Liver (tissue), 3 donors: Measurements from ENCODE around the gene ZNF813.
"Not testable (repeated sequence)": the region's sequence is repeated elsewhere in the genome, so short reads cannot be mapped to it uniquely, and the experiment has no call there.

Experiments used
- HNF4A ChIP-seq, 2 donors: conservative IDR thresholded peaks; 2 replicates each; pipeline ENCODE4 v1.6.1; 2016; ENCODE audit warnings: antibody characterized with exemption in 2 of 2, mild to moderate bottlenecking in 2 of 2
- JUND ChIP-seq, 2 donors: IDR thresholded peaks; 2 replicates each; pipeline ENCODE4 v1.6.1; 2016; ENCODE audit warnings: antibody characterized with exemption in 2 of 2
- SP1 ChIP-seq: IDR thresholded peaks from 2 replicates; pipeline ENCODE4 v1.6.1; 2018; ENCODE audit warnings: antibody characterized with exemption, mild to moderate bottlenecking
- TAF1 ChIP-seq: conservative IDR thresholded peaks from 2 replicates; pipeline ENCODE4 v1.6.1; 2016; ENCODE audit warnings: antibody characterized with exemption, mild to moderate bottlenecking
- TF ChIP-seq, protein P1 (sequence below): IDR thresholded peaks from 2 replicates; pipeline ENCODE4 v1.6.1; 2016; ENCODE audit warnings: antibody characterized with exemption
- TF ChIP-seq, protein P2 (sequence below): fragments of 150-350 bp; IDR thresholded peaks from 2 replicates; pipeline ENCODE4 v1.5.1; 2017; ENCODE audit warnings: improper control_type of control experiment, low read depth, low read length; ENCODE audit not compliant: missing input control
- TF ChIP-seq, protein P3 (sequence below): IDR thresholded peaks from 2 replicates; pipeline ENCODE4 v1.6.1; 2016; ENCODE audit warnings: antibody characterized with exemption, mild to moderate bottlenecking
- TF ChIP-seq, protein P4 (sequence below): IDR thresholded peaks from 2 replicates; pipeline ENCODE4 v1.6.1; 2016; ENCODE audit warnings: antibody characterized with exemption
- donor health status: healthy.
- donor health status: healthy.

DNA sequence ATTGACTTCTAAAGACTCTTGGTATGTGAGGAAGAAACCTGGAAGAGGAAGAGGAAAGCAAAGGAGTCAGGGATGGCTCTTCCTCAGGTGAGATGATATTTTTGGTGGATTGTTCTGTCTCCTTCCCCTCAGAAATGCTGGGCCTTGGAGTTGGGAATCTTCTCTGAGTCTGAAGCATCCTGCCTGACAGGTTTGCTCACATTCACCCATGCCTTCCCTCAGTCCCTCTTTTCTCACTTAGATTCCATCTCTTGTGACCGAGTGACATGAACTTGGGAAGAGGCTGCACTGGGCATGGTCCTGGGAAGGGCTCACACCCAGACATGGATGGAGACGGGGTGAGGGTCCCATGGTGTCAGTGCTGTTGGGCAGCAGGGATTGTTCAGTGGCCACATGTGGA, 16.2 kb downstream of the ZNF813 start:
- TF ChIP-seq, protein P1, sequence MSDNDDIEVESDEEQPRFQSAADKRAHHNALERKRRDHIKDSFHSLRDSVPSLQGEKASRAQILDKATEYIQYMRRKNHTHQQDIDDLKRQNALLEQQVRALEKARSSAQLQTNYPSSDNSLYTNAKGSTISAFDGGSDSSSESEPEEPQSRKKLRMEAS = not testable (repeated sequence)
- TF ChIP-seq, protein P2, sequence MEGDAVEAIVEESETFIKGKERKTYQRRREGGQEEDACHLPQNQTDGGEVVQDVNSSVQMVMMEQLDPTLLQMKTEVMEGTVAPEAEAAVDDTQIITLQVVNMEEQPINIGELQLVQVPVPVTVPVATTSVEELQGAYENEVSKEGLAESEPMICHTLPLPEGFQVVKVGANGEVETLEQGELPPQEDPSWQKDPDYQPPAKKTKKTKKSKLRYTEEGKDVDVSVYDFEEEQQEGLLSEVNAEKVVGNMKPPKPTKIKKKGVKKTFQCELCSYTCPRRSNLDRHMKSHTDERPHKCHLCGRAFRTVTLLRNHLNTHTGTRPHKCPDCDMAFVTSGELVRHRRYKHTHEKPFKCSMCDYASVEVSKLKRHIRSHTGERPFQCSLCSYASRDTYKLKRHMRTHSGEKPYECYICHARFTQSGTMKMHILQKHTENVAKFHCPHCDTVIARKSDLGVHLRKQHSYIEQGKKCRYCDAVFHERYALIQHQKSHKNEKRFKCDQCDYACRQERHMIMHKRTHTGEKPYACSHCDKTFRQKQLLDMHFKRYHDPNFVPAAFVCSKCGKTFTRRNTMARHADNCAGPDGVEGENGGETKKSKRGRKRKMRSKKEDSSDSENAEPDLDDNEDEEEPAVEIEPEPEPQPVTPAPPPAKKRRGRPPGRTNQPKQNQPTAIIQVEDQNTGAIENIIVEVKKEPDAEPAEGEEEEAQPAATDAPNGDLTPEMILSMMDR = not testable (repeated sequence)
- not testable (repeated sequence) for TF ChIP-seq HNF4A (conservative IDR thresholded peaks at IDR 0.05); JUND (IDR thresholded peaks at IDR 0.05); TAF1; SP1
- TF ChIP-seq, protein P3, sequence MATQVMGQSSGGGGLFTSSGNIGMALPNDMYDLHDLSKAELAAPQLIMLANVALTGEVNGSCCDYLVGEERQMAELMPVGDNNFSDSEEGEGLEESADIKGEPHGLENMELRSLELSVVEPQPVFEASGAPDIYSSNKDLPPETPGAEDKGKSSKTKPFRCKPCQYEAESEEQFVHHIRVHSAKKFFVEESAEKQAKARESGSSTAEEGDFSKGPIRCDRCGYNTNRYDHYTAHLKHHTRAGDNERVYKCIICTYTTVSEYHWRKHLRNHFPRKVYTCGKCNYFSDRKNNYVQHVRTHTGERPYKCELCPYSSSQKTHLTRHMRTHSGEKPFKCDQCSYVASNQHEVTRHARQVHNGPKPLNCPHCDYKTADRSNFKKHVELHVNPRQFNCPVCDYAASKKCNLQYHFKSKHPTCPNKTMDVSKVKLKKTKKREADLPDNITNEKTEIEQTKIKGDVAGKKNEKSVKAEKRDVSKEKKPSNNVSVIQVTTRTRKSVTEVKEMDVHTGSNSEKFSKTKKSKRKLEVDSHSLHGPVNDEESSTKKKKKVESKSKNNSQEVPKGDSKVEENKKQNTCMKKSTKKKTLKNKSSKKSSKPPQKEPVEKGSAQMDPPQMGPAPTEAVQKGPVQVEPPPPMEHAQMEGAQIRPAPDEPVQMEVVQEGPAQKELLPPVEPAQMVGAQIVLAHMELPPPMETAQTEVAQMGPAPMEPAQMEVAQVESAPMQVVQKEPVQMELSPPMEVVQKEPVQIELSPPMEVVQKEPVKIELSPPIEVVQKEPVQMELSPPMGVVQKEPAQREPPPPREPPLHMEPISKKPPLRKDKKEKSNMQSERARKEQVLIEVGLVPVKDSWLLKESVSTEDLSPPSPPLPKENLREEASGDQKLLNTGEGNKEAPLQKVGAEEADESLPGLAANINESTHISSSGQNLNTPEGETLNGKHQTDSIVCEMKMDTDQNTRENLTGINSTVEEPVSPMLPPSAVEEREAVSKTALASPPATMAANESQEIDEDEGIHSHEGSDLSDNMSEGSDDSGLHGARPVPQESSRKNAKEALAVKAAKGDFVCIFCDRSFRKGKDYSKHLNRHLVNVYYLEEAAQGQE = not testable (repeated sequence)
- TF ChIP-seq, protein P4, sequence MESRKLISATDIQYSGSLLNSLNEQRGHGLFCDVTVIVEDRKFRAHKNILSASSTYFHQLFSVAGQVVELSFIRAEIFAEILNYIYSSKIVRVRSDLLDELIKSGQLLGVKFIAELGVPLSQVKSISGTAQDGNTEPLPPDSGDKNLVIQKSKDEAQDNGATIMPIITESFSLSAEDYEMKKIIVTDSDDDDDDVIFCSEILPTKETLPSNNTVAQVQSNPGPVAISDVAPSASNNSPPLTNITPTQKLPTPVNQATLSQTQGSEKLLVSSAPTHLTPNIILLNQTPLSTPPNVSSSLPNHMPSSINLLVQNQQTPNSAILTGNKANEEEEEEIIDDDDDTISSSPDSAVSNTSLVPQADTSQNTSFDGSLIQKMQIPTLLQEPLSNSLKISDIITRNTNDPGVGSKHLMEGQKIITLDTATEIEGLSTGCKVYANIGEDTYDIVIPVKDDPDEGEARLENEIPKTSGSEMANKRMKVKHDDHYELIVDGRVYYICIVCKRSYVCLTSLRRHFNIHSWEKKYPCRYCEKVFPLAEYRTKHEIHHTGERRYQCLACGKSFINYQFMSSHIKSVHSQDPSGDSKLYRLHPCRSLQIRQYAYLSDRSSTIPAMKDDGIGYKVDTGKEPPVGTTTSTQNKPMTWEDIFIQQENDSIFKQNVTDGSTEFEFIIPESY = not testable (repeated sequence)
